ENCODE data around the gene AHSA1.

Gene AHSA1

GRCh38 chr14:77516126-77516525, 58.2 kb downstream of the AHSA1 start:
- TF ChIP-seq, protein P1, sequence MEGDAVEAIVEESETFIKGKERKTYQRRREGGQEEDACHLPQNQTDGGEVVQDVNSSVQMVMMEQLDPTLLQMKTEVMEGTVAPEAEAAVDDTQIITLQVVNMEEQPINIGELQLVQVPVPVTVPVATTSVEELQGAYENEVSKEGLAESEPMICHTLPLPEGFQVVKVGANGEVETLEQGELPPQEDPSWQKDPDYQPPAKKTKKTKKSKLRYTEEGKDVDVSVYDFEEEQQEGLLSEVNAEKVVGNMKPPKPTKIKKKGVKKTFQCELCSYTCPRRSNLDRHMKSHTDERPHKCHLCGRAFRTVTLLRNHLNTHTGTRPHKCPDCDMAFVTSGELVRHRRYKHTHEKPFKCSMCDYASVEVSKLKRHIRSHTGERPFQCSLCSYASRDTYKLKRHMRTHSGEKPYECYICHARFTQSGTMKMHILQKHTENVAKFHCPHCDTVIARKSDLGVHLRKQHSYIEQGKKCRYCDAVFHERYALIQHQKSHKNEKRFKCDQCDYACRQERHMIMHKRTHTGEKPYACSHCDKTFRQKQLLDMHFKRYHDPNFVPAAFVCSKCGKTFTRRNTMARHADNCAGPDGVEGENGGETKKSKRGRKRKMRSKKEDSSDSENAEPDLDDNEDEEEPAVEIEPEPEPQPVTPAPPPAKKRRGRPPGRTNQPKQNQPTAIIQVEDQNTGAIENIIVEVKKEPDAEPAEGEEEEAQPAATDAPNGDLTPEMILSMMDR (IDR thresholded peaks at IDR 0.05; ENCODE audit: low read depth, low read length, poor library complexity, severe bottlenecking), result no peak
- TF ChIP-seq EZH2phosphoT487 (IDR thresholded peaks at IDR 0.05; ENCODE audit: borderline replicate concordance, low read length), result no peak
- H3K79me2 ChIP-seq (ENCODE audit: control insufficient read depth, low read length), result no peaks in the 10 kb centered on the region
- H3K9me2 ChIP-seq (replicated peaks; ENCODE audit: control insufficient read depth, low read length), result no peaks in the 10 kb centered on the region
- H3K27ac ChIP-seq (ENCODE audit: low read depth, low read length), result no peak overlapping the region
- no peak overlapping the region for H3K4me3 ChIP-seq (ENCODE audit: low read length)
- H3K9me3 ChIP-seq (ENCODE audit: control insufficient read depth, insufficient read depth, low read length), result no peaks in the 10 kb centered on the region
- H3K36me3 ChIP-seq (ENCODE audit: control insufficient read depth, low read length), result peaks cover 62% of the 10 kb centered on the region
- no peak overlapping the region for H3K4me2 ChIP-seq (ENCODE audit: low read length)
- H4K20me1 ChIP-seq (ENCODE audit: control insufficient read depth, insufficient read depth, low read depth, low read length), result no peaks in the 10 kb centered on the region
- H3F3A ChIP-seq (ENCODE audit: control insufficient read depth, insufficient read depth), result no peaks in the 10 kb centered on the region
- H3K27me3 ChIP-seq (ENCODE audit: control insufficient read depth, low read length), result no peaks in the 10 kb centered on the region
- no peaks in the 10 kb centered on the region for H3K4me1 ChIP-seq (ENCODE audit: control insufficient read depth, low read length)

Measured in DOHH2 (cell line).